ENCODE results near the gene RBM19.

Gene RBM19

DNA sequence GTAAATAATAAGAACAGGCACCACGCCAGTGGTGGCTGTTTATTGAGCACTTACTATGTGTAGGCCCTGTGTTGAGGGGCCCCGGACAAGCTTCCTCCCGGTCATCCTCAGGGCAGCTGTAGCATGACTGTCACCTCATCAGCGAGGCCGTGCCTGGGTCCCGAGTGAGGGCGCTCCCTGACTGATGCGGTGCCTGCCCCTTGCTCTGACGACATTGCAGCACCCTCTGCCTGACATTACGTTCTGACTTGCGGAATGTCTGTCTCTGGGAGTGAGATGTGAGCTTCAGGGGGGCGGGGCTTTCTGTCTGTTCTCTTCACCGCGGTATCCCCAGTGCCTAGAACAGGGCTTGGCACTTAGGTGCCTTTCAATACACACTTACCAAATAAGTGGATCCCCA, 167.6 kb downstream of the RBM19 start:
- H3K9me3 ChIP-seq (ENCODE audit: control insufficient read depth, low read depth, low read length), result no peaks in the 10 kb centered on the region
- H3K27me3 ChIP-seq (ENCODE audit: control insufficient read depth, insufficient read depth, low read length), result no peaks in the 10 kb centered on the region
- H3K4me1 ChIP-seq (ENCODE audit: control insufficient read depth, low read depth, low read length), result no peaks in the 10 kb centered on the region
- no peak overlapping the region for H3K4me3 ChIP-seq (ENCODE audit: low read length)
- H3K27ac ChIP-seq (ENCODE audit: low read length), result no peak overlapping the region
- no peak overlapping the region for H3K9ac ChIP-seq (ENCODE audit: low read length)
- H3K36me3 ChIP-seq (ENCODE audit: control insufficient read depth, low read depth, low read length), result no peaks in the 10 kb centered on the region

DNA sequence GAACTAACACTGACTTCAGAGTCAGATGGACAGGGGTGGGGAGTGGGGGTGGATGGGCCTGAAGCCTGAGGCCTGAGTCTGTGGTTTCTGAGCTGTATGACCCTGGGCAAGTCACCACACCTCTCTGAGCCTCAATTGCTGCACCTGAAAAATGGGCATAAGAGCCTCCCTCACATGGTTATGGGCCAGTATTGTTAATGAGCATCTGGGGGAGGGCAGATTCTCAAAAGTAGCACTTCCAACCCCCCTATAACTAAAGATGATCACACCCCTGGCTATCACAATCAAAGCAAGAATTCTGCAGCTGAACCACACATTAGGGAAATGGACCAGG, 168.6 kb downstream of the RBM19 start:
- no peak overlapping the region for H3K9ac ChIP-seq (ENCODE audit: low read length)
- H3K27me3 ChIP-seq (ENCODE audit: control insufficient read depth, insufficient read depth, low read length), result no peaks in the 10 kb centered on the region
- H3K4me1 ChIP-seq (ENCODE audit: control insufficient read depth, low read depth, low read length), result no peaks in the 10 kb centered on the region
- H3K9me3 ChIP-seq (ENCODE audit: control insufficient read depth, low read depth, low read length), result no peaks in the 10 kb centered on the region
- H3K27ac ChIP-seq (ENCODE audit: low read length), result no peak overlapping the region
- no peak overlapping the region for H3K4me3 ChIP-seq (ENCODE audit: low read length)
- no peaks in the 10 kb centered on the region for H3K36me3 ChIP-seq (ENCODE audit: control insufficient read depth, low read depth, low read length)

DNA sequence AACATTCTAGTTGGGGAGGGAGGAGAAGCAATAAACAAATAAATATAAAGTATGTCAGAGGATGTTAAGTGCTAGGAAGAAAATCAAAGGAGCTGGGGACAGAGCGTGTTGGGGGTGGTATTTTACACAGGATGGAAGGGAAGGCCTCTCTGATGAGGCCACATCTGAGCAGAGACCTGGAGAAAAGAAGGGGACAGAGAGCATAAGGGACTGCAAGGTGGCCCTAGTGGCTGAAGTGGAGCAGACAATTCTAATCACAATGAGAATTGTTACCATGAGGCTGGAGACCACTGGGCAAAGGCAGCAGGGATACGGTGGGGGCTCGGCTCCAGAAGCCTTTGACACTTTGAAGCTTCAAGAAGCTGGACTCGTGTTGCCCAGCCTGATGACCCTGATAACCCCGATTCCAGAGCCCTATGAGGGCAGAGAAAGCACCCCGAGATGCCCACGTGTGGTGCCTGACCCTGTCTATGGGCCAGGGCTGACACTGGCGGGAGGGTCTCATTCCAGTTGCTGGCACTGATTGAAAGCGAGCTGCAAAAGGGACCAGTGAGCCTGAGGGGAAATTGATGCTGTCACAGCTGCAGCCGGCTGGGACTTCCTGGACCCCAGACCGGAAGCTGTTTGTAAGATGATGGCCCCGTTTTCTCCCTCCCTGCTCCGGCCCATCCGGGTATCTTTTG, 169.1 kb downstream of the RBM19 start:
- Histone ChIP-seq H3K4me3 (ENCODE audit: low read length) (no peak overlapping the region), H3K4me1 (ENCODE audit: control insufficient read depth, low read depth, low read length) (no peaks in the 10 kb centered on the region), H3K36me3 (ENCODE audit: control insufficient read depth, low read depth, low read length) (no peaks in the 10 kb centered on the region), H3K27me3 (ENCODE audit: control insufficient read depth, insufficient read depth, low read length) (no peaks in the 10 kb centered on the region), H3K27ac (ENCODE audit: low read length) (no peak overlapping the region), H3K9ac (ENCODE audit: low read length) (no peak overlapping the region), H3K9me3 (ENCODE audit: control insufficient read depth, low read depth, low read length) (no peaks in the 10 kb centered on the region)

DNA sequence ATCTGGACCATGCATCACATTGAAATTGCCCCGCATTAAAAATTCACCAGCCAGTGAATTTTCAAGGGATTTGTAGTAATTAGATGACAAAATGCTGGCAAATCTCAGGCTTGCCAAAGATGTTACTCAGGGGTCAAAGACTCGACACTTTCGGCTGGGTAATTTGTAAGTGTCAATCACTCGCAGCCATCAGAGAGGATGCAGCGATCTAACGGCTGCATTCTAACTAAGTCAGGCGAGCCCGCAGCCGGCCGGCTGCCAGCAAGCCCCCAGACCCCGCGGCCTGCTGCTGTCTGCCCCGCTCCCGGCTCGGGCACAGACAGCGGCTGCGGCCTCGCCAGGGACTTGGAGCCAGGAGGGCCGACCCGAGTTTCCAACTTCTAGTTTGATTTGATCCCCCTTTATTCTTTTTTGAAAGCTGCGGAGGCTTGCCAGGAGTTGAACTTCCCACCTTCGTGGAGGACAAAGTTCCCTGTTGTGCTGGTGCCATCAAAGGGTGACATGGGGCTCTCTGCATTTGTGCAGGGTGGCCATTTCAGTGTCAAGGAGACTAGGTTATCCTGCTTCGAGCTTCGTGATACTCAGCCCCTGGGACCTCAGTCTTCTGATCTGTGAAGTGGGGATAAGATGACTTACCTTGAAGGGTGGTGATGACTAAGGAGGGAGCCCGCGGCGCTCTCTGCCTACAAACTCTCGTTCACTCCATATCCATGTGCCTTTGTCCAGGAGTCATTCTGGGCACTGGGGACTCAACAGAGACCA, 169.9 kb downstream of the RBM19 start:
- Histone ChIP-seq H3K4me1 (ENCODE audit: control insufficient read depth, low read depth, low read length) (no peaks in the 10 kb centered on the region), H3K4me3 (ENCODE audit: low read length) (no peak overlapping the region), H3K27me3 (ENCODE audit: control insufficient read depth, insufficient read depth, low read length) (no peaks in the 10 kb centered on the region), H3K9ac (ENCODE audit: low read length) (no peak overlapping the region), H3K27ac (ENCODE audit: low read length) (no peak overlapping the region), H3K9me3 (ENCODE audit: control insufficient read depth, low read depth, low read length) (no peaks in the 10 kb centered on the region), H3K36me3 (ENCODE audit: control insufficient read depth, low read depth, low read length) (no peaks in the 10 kb centered on the region)

DNA sequence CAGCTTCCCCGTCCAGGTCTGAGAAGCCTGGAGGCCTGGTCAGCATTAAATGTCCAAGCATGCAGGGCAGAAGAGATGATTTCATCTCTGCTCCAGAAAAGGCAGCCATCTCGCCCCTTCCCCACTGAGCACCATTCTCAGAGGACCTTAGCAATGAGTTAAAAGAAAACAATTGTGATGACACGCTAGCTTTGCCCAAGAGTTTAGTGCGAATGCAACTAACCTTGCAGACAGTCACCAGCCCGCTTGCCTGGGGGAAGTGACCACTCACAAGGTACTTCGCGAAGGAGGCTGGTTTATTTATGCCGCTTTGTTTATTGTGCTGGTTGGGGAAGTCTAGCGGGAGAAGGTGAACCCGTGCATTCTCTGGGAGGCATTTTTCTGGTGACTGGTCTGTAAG, 170.7 kb downstream of the RBM19 start:
- Histone ChIP-seq H3K27ac (ENCODE audit: low read length) (no peak overlapping the region), H3K9ac (ENCODE audit: low read length) (no peak overlapping the region), H3K9me3 (ENCODE audit: control insufficient read depth, low read depth, low read length) (no peaks in the 10 kb centered on the region), H3K36me3 (ENCODE audit: control insufficient read depth, low read depth, low read length) (no peaks in the 10 kb centered on the region), H3K27me3 (ENCODE audit: control insufficient read depth, insufficient read depth, low read length) (no peaks in the 10 kb centered on the region), H3K4me3 (ENCODE audit: low read length) (no peak overlapping the region), H3K4me1 (ENCODE audit: control insufficient read depth, low read depth, low read length) (no peaks in the 10 kb centered on the region)

DNA sequence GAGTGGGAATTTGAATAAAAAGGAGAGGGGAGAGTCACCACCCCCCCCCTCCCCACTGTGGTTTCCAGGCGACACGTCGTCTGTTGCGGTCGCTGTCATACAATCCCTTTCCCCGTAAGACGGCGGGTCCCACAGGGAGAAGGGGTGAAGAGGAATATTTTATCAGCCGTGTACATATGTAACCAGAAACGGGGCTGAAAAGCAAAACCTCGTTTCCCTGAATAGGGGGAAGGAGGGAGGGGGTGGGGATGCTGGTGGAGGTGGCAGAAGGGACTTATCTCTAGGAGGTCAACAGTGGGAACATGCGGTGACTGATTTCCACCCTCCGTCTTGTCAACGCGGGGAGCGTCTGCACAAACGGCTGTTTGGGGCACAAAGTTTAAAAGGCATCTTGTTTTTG, 171.4 kb downstream of the RBM19 start:
- no peak overlapping the region for H3K27ac ChIP-seq (ENCODE audit: low read length)
- H3K27me3 ChIP-seq (ENCODE audit: control insufficient read depth, insufficient read depth, low read length), result no peaks in the 10 kb centered on the region
- no peak overlapping the region for H3K4me3 ChIP-seq (ENCODE audit: low read length)
- no peak overlapping the region for H3K9ac ChIP-seq (ENCODE audit: low read length)
- H3K36me3 ChIP-seq (ENCODE audit: control insufficient read depth, low read depth, low read length), result no peaks in the 10 kb centered on the region
- H3K4me1 ChIP-seq (ENCODE audit: control insufficient read depth, low read depth, low read length), result no peaks in the 10 kb centered on the region
- no peaks in the 10 kb centered on the region for H3K9me3 ChIP-seq (ENCODE audit: control insufficient read depth, low read depth, low read length)

DNA sequence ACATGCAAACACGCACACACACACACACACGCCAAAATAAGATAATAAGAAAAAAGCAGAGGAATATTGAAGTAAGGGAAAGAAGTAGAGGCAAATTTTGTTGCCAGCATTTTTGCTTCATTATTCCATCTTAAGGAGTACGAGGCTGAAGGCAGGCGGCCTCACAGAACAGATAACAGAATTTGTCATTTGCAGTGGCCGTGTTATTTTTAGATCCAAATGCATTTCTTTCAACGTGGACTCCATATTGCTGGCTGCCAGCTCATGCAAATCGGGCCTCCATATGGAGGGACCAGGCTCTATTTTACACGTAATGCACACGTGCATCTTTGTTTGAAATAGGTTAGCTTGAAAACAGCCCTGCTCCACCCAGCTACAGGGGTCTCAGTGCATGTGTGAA, 172.9 kb downstream of the RBM19 start:
- Histone ChIP-seq H3K9me3 (ENCODE audit: control insufficient read depth, low read depth, low read length) (no peaks in the 10 kb centered on the region), H3K9ac (ENCODE audit: low read length) (no peak overlapping the region), H3K27ac (ENCODE audit: low read length) (no peak overlapping the region), H3K36me3 (ENCODE audit: control insufficient read depth, low read depth, low read length) (no peaks in the 10 kb centered on the region), H3K4me3 (ENCODE audit: low read length) (no peak overlapping the region), H3K4me1 (ENCODE audit: control insufficient read depth, low read depth, low read length) (no peaks in the 10 kb centered on the region), H3K27me3 (ENCODE audit: control insufficient read depth, insufficient read depth, low read length) (no peaks in the 10 kb centered on the region)

DNA sequence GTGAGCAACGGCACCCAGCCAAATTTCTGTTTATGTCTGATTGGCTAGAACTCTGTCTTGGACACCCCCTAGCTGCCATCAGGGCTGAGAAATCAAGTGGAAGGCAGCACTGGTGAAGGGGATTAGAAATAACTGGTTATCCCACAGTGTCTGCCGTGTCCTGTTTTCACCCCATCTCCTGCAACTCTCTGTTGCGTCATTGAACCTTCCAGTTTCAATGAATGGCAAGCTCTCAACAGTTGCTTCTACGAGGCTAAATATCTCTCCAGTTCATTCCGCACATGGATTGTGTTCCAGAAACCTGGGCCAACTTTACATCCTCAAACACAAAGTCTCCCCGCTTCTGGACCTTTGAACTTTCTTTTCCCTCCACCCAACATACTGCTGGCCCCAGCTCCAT, 173.7 kb downstream of the RBM19 start:
- H3K4me1 ChIP-seq (ENCODE audit: control insufficient read depth, low read depth, low read length), result no peaks in the 10 kb centered on the region
- H3K9me3 ChIP-seq (ENCODE audit: control insufficient read depth, low read depth, low read length), result no peaks in the 10 kb centered on the region
- H3K27ac ChIP-seq (ENCODE audit: low read length), result no peak overlapping the region
- H3K9ac ChIP-seq (ENCODE audit: low read length), result no peak overlapping the region
- H3K4me3 ChIP-seq (ENCODE audit: low read length), result no peak overlapping the region
- H3K27me3 ChIP-seq (ENCODE audit: control insufficient read depth, insufficient read depth, low read length), result no peaks in the 10 kb centered on the region
- no peaks in the 10 kb centered on the region for H3K36me3 ChIP-seq (ENCODE audit: control insufficient read depth, low read depth, low read length)

DNA sequence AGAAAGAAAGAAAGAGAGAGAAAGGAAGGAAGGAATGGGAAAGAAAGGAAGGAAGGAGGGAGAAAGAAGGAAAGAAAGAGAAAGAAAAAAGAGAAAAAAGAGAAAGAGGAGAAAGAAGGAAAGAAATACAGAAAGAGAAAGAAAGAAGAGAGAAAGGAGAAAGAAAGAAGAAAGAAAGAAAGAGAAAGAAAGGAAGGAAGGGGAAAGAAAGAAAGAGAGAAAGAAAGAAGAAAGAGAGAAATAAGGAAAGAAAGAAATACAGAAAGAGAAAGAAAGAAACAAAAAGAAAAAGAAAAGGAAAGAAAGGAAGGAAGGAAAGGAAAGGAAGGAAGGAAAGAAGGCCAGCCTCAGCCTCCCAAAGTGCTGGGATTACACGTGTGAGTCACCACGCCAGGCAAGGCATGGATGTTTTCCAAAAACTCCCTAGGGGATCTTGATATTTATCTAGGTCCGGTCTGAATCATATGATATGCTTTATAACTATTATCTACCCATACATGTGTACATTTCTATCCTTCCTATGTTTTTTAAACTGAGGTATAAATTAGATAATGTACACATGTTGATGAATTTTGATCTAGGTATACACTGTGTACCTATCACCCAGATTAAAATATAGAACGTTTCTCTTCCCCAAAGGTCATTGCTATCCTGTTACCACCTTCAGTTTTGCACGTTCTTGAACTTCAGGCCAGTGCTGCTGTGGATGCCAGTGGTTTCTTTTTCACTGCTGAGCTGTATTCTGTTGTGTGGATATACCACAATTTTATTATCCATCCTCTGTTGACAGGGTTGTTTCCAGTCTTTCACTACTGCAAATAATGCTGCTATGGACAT, 177.9 kb downstream of the RBM19 start:
- H3K4me1 ChIP-seq (ENCODE audit: control insufficient read depth, low read depth, low read length), result peaks cover under 1% of the 10 kb centered on the region

DNA sequence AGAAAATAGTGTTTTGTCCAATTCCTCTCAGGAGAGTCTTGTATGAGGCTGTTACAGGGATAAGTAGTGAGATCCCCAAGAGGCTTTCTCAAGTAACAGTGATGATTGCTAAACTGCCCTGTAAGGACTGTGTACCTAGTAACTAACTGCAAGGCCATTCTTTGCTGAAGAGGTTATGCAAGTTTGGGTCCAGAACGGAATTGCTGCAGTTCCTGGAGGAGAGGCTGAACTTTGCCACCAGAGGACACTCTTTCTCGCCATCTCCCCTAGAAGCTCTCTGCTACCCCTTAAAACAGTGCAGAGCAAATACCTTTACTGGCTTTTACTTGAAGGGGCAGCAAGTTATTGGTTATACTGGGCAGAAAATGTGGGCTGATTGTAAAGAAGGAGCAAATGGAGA, 180.0 kb downstream of the RBM19 start:
- Histone ChIP-seq H3K9me3 (ENCODE audit: control insufficient read depth, low read depth, low read length) (no peaks in the 10 kb centered on the region), H3K4me1 (ENCODE audit: control insufficient read depth, low read depth, low read length) (peaks cover 4% of the 10 kb centered on the region), H3K9ac (ENCODE audit: low read length) (no peak overlapping the region), H3K27ac (ENCODE audit: low read length) (no peak overlapping the region), H3K27me3 (ENCODE audit: control insufficient read depth, insufficient read depth, low read length) (no peaks in the 10 kb centered on the region), H3K4me3 (ENCODE audit: low read length) (no peak overlapping the region), H3K36me3 (ENCODE audit: control insufficient read depth, low read depth, low read length) (no peaks in the 10 kb centered on the region)

More for the DNA sequence above, 177.9 kb downstream of the RBM19 start:
- Histone ChIP-seq H3K4me3 (ENCODE audit: low read length) (no peak overlapping the region), H3K27me3 (ENCODE audit: control insufficient read depth, insufficient read depth, low read length) (no peaks in the 10 kb centered on the region), H3K36me3 (ENCODE audit: control insufficient read depth, low read depth, low read length) (no peaks in the 10 kb centered on the region), H3K9ac (ENCODE audit: low read length) (no peak overlapping the region), H3K9me3 (ENCODE audit: control insufficient read depth, low read depth, low read length) (no peaks in the 10 kb centered on the region), H3K27ac (ENCODE audit: low read length) (no peak overlapping the region)

DNA sequence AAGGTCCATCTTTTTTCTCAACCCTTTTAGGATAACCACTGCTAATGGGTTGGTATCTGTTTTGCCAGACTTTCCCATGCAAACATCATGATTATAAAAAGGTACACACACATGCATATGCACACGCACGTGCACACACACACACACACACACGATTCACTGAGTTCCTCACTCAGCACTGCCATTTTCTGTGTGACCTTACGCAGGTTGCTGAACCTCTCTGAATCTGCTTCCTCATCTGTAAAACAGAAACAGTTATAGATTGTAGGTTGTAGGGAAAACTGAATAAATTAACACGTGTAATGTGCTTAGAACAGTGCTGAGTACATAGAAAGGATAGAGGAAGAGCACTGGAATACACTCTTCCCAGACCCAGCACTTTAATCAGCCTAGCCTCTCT, 182.3 kb downstream of the RBM19 start:
- Histone ChIP-seq H3K27me3 (ENCODE audit: control insufficient read depth, insufficient read depth, low read length) (no peaks in the 10 kb centered on the region), H3K9ac (ENCODE audit: low read length) (no peak overlapping the region), H3K4me1 (ENCODE audit: control insufficient read depth, low read depth, low read length) (peaks cover 7% of the 10 kb centered on the region), H3K4me3 (ENCODE audit: low read length) (no peak overlapping the region), H3K27ac (ENCODE audit: low read length) (no peak overlapping the region), H3K9me3 (ENCODE audit: control insufficient read depth, low read depth, low read length) (no peaks in the 10 kb centered on the region), H3K36me3 (ENCODE audit: control insufficient read depth, low read depth, low read length) (no peaks in the 10 kb centered on the region)
